DND-41 (cell line): ENCODE data around the gene RNF41.
A peak's percentile ranks its signal among the peaks of the same experiment; 100 is the strongest.

Experiments used
- ATAC-seq: fragments of 200-7000 bp; cut with Tn5 transposase; 3 replicates; pipeline ENCODE4 v1.9.1; 2021; ENCODE audit warnings: low read depth; ENCODE audit not compliant: insufficient read depth
- DNase-seq: peaks from one replicate; pipeline ENCODE4 v3.0.0-alpha.2; 2020
- H2AFZ ChIP-seq: 2 replicates; pipeline ENCODE4 v1.6.0; 2012; ENCODE audit warnings: low read depth, low read length
- H3K27ac ChIP-seq: 2 replicates; pipeline ENCODE4 v1.5.1; 2012; ENCODE audit warnings: low read length, inconsistent platforms
- H3K27me3 ChIP-seq: fragments of 200-600 bp; sonication (generic); 2 replicates; pipeline ENCODE4 v1.6.0; 2012; ENCODE audit warnings: low read length, mild to moderate bottlenecking, inconsistent platforms; ENCODE audit not compliant: insufficient read depth, poor library complexity
- H3K36me3 ChIP-seq: 2 replicates; pipeline ENCODE4 v1.5.1; 2012; ENCODE audit warnings: low read length, inconsistent platforms; ENCODE audit not compliant: insufficient read depth
- H3K4me1 ChIP-seq: 2 replicates; pipeline ENCODE4 v1.5.1; 2012; ENCODE audit warnings: mild to moderate bottlenecking, low read length; ENCODE audit not compliant: insufficient read depth
- H3K4me2 ChIP-seq: 2 replicates; pipeline ENCODE4 v1.6.0; 2012; ENCODE audit warnings: mild to moderate bottlenecking, moderate library complexity, low read length, inconsistent platforms; ENCODE audit not compliant: insufficient read depth
- H3K4me3 ChIP-seq, 2 experiments: fragments of 200-600 bp in 1 of 2; shearing (Covaris generic) in 1 of 2; 2 replicates each; pipeline ENCODE4 v1.5.1; 2012 to 2016; ENCODE audit warnings: inconsistent platforms in 2 of 2, low read length in 2 of 2, mild to moderate bottlenecking in 2 of 2, low read depth in 1 of 2, moderate library complexity in 1 of 2
- H3K79me2 ChIP-seq: 2 replicates; pipeline ENCODE4 v1.6.0; 2012; ENCODE audit warnings: low read length, inconsistent platforms; ENCODE audit not compliant: insufficient read depth
- H3K9ac ChIP-seq: 2 replicates; pipeline ENCODE4 v1.6.0; 2012; ENCODE audit warnings: low read depth, mild to moderate bottlenecking, inconsistent platforms, low read length, moderate library complexity
- H3K9me3 ChIP-seq: 2 replicates; pipeline ENCODE4 v1.5.1; 2012; ENCODE audit warnings: low read length, moderate library complexity, mild to moderate bottlenecking, inconsistent platforms; ENCODE audit not compliant: insufficient read depth, severe bottlenecking
- H4K20me1 ChIP-seq: 2 replicates; pipeline ENCODE4 v1.6.0; 2012; ENCODE audit warnings: low read length; ENCODE audit not compliant: insufficient read depth
- CTCF ChIP-seq: IDR thresholded peaks from 2 replicates; pipeline ENCODE4 v1.5.1; 2012; ENCODE audit warnings: borderline replicate concordance, low read length, moderate library complexity, mild to moderate bottlenecking; ENCODE audit not compliant: poor library complexity, severe bottlenecking; ENCODE audit errors: extremely low read depth
- EZH2 ChIP-seq: IDR thresholded peaks from 3 replicates; pipeline ENCODE4 v1.6.1; 2012; ENCODE audit warnings: borderline replicate concordance, low read depth, mild to moderate bottlenecking, moderate library complexity, low read length, inconsistent platforms; ENCODE audit not compliant: severe bottlenecking

The RNF41 gene

GRCh38 chr12:56221232-56221756 is 428 bp downstream of the RNF41 start:
- Histone ChIP-seq H3K27me3 (no peaks in the 10 kb centered on the region), H3K4me2 (peak overlapping the region; percentile 97), H3K4me3 (peak overlapping the region; percentile 72 to 78), H2AFZ (peak overlapping the region; percentile 87), H3K9ac (peak overlapping the region; percentile 67), H3K27ac (peak overlapping the region; percentile 85), H3K4me1 (peaks cover 53% of the 10 kb centered on the region), H3K9me3 (no peaks in the 10 kb centered on the region), H3K36me3 (peaks cover 19% of the 10 kb centered on the region), H3K79me2 (peaks cover 58% of the 10 kb centered on the region), H4K20me1 (peaks cover 6% of the 10 kb centered on the region; the same call in 1 of the 2 replicates)
- DNase-seq (no peak), ATAC-seq (peak; percentile 15)
- TF ChIP-seq EZH2 (no peak), CTCF (no peak)

- Histone ChIP-seq H3K79me2 (peaks cover 54% of the 10 kb centered on the region), H4K20me1 (peaks cover 6% of the 10 kb centered on the region; the same call in 1 of the 2 replicates), H3K9ac (peak overlapping the region; percentile 67), H3K4me2 (peak overlapping the region; percentile 97), H3K27me3 (no peaks in the 10 kb centered on the region), H3K9me3 (no peaks in the 10 kb centered on the region), H3K4me1 (peaks cover 48% of the 10 kb centered on the region), H3K36me3 (peaks cover 17% of the 10 kb centered on the region), H3K27ac (peak overlapping the region; percentile 85), H3K4me3 (peak overlapping the region; percentile 72 to 78), H2AFZ (peak overlapping the region; percentile 87)
- DNase-seq: no peak
- ATAC-seq: no peak
- TF ChIP-seq CTCF (no peak), EZH2 (no peak)
Measured at GRCh38 chr12:56220611-56221231, 1.0 kb downstream of the RNF41 start.

DNA sequence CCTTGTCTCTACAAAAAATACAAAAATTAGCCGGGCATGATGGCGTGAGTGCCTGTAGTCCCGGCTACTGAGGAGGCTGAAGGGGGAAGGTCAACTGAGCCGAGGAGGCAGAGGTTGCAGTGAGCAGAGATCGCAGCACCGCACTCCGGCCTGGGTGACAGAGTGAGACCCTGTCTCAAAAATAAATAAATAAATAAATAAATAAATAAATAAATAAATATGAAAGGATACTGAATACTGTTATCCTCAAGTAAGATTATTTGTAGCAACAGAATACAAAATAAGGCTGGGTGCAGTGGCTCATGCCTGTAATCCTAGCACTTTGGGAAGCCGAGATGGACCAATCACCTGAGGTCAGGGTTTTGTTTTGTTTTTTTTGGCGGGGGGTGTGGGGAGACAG is 1.9 kb downstream of the RNF41 start:
- H2AFZ ChIP-seq: no peak overlapping the region
- H3K9ac ChIP-seq: no peak overlapping the region
- H3K4me1 ChIP-seq: peaks cover 39% of the 10 kb centered on the region
- no peak overlapping the region for H3K4me3 ChIP-seq
- peaks cover 48% of the 10 kb centered on the region for H3K79me2 ChIP-seq
- no peaks in the 10 kb centered on the region for H3K27me3 ChIP-seq
- peaks cover 19% of the 10 kb centered on the region for H3K36me3 ChIP-seq
- no peak overlapping the region for H3K27ac ChIP-seq
- H3K4me2 ChIP-seq: peak overlapping the region; percentile 26; the same call in 1 of the 2 replicates
- H3K9me3 ChIP-seq: no peaks in the 10 kb centered on the region
- H4K20me1 ChIP-seq: peaks cover 6% of the 10 kb centered on the region; the same call in 1 of the 2 replicates
- DNase-seq: no peak
- no peak for ATAC-seq
- no peak for TF ChIP-seq EZH2
- TF ChIP-seq CTCF: no peak
